ENCODE data around the gene SEC24C.
"Not testable (repeated sequence)": the region's sequence is repeated elsewhere in the genome, so short reads cannot be mapped to it uniquely, and the experiment has no call there.

Gene SEC24C

GRCh38 chr10:73743905-73744663 lies at the start of gene SEC24C:
Gene SEC24C (plus strand): TSS chr10:73744372. CDS start chr10:73746833, 2,461 bp downstream.
- DNase-seq = peak; percentile 96

- DNase-seq = not testable (repeated sequence)
These were observed 48.9 kb upstream of the SEC24C start for GRCh38 chr10:73695302-73695701.

- not testable (repeated sequence) for DNase-seq
These were observed 46.5 kb upstream of the SEC24C start, which contains the start of gene AGAP5 for GRCh38 chr10:73697675-73698159. Gene AGAP5 (minus strand): TSS chr10:73698109. CDS start chr10:73697755, 354 bp downstream.

GRCh38 chr10:73698819-73699218 lies 45.4 kb upstream of the SEC24C start:
- not testable (repeated sequence) for DNase-seq

GRCh38 chr10:73703924-73704323 lies 40.2 kb upstream of the SEC24C start:
- not testable (repeated sequence) for DNase-seq

GRCh38 chr10:73705506-73706072 lies 38.6 kb upstream of the SEC24C start:
- not testable (repeated sequence) for DNase-seq

- DNase-seq = not testable (repeated sequence)
These were observed 37.7 kb upstream of the SEC24C start for GRCh38 chr10:73706488-73706887.

GRCh38 chr10:73707628-73708027 lies 36.5 kb upstream of the SEC24C start:
- not testable (repeated sequence) for DNase-seq

GRCh38 chr10:73708122-73708521 lies 36.0 kb upstream of the SEC24C start:
- not testable (repeated sequence) for DNase-seq

GRCh38 chr10:73711683-73712082 lies 32.5 kb upstream of the SEC24C start:
- DNase-seq = not testable (repeated sequence)

GRCh38 chr10:73713912-73714311 lies 30.3 kb upstream of the SEC24C start:
- DNase-seq = not testable (repeated sequence)

- DNase-seq = not testable (repeated sequence)
These were observed 29.7 kb upstream of the SEC24C start for GRCh38 chr10:73714483-73714882.

GRCh38 chr10:73715179-73716156 lies 28.7 kb upstream of the SEC24C start:
- DNase-seq = not testable (repeated sequence)

GRCh38 chr10:73716251-73716650 lies 27.9 kb upstream of the SEC24C start:
- DNase-seq = no peak

- DNase-seq = no peak
These were observed 26.6 kb upstream of the SEC24C start for GRCh38 chr10:73717556-73717955.

- DNase-seq = not testable (repeated sequence)
These were observed 23.6 kb upstream of the SEC24C start for GRCh38 chr10:73720561-73720960.

- no peak for DNase-seq
These were observed 20.7 kb upstream of the SEC24C start for GRCh38 chr10:73723516-73723915.

- peak; percentile 54 for DNase-seq
These were observed 14.4 kb upstream of the SEC24C start for GRCh38 chr10:73729781-73730152.

- peak; percentile 96 for DNase-seq
These were observed 13.8 kb upstream of the SEC24C start for GRCh38 chr10:73730153-73730906.

GRCh38 chr10:73731588-73732375 lies 12.4 kb upstream of the SEC24C start:
- DNase-seq = no peak

GRCh38 chr10:73732426-73732825 lies 11.7 kb upstream of the SEC24C start:
- DNase-seq = no peak

Measured in stimulated activated CD8-positive, alpha-beta memory T cell treated with anti-CD3 and anti-CD28 coated beads, Interleukin-4, amount 100 ng/mL, for 48 hours (primary cell).